Tongue (tissue), 2 donors: Measurements from ENCODE around the gene NKAIN4. TPM values are rescaled to one million over a fixed set of nuclear protein-coding genes. Genes with fewer than 3 reads are reported as not detected.

Experiments
- DNase-seq: peaks from one replicate; pipeline ENCODE4 v3.0.0-alpha.2; 2015
- total RNA-seq: library from RNA; depleted of rRNA; stranded (reverse); fragments of >200 nt; gene quantifications from one replicate; pipeline ENCODE4 v1.2.3, GENCODE V29; 2014

NKAIN4 gene
- total RNA-seq, 1 donor from 2014 or later = 10.4 TPM

- no peak for DNase-seq
Measured at GRCh38 chr20:63273635-63274380, 19.5 kb upstream of the NKAIN4 start.

- no peak for DNase-seq
Measured at GRCh38 chr20:63273059-63273579, 18.9 kb upstream of the NKAIN4 start.

- peak; percentile 97 for DNase-seq
Measured at GRCh38 chr20:63272105-63273058, 18.1 kb upstream of the NKAIN4 start, which contains the start of gene ARFGAP1. TSS of gene ARFGAP1 (plus strand) at chr20:63272813. CDS start at chr20:63275581, 2,768 bp downstream.

- DNase-seq = no peak
Measured at GRCh38 chr20:63270606-63271325, 16.5 kb upstream of the NKAIN4 start.

- no peak for DNase-seq
Measured at GRCh38 chr20:63269724-63270123, 15.5 kb upstream of the NKAIN4 start.

- no peak for DNase-seq
Measured at GRCh38 chr20:63268671-63269439, 14.6 kb upstream of the NKAIN4 start.

- DNase-seq = no peak
Measured at GRCh38 chr20:63268256-63268655, 14.0 kb upstream of the NKAIN4 start.

GRCh38 chr20:63267691-63268090 lies 13.4 kb upstream of the NKAIN4 start:
- peak; percentile 76 for DNase-seq

GRCh38 chr20:63265891-63266515 lies 11.7 kb upstream of the NKAIN4 start:
- DNase-seq = peak; percentile 95

- DNase-seq = peak; percentile 76
Measured at GRCh38 chr20:63264519-63264918, 10.3 kb upstream of the NKAIN4 start.

- no peak for DNase-seq
Measured at GRCh38 chr20:63264000-63264399, 9.7 kb upstream of the NKAIN4 start.

- DNase-seq = no peak
Measured at GRCh38 chr20:63262836-63263235, 8.6 kb upstream of the NKAIN4 start.

- DNase-seq = no peak
Measured at GRCh38 chr20:63261795-63262528, 7.7 kb upstream of the NKAIN4 start.

GRCh38 chr20:63261060-63261794 lies 7.0 kb upstream of the NKAIN4 start:
- DNase-seq = peak; percentile 68

- DNase-seq = no peak
Measured at GRCh38 chr20:63260521-63260920, 6.3 kb upstream of the NKAIN4 start.

- no peak for DNase-seq
Measured at GRCh38 chr20:63259734-63260460, 5.6 kb upstream of the NKAIN4 start.

- peak; percentile 93 for DNase-seq
Measured at GRCh38 chr20:63258781-63259180, 4.5 kb upstream of the NKAIN4 start.

GRCh38 chr20:63257629-63258028 lies 3.4 kb upstream of the NKAIN4 start:
- DNase-seq = no peak

GRCh38 chr20:63256954-63257353 lies 2.7 kb upstream of the NKAIN4 start:
- DNase-seq = no peak
